ENCODE measurements around the gene STK39.

Gene STK39

GRCh38 chr2:168158586-168158985 is 88.8 kb downstream of the STK39 start:
- no peak for DNase-seq (ENCODE audit: low read depth)

GRCh38 chr2:168157926-168158325 is 89.5 kb downstream of the STK39 start:
- DNase-seq (ENCODE audit: low read depth): peak; percentile 90

GRCh38 chr2:168157070-168157469 is 90.3 kb downstream of the STK39 start:
- no peak for DNase-seq (ENCODE audit: low read depth)

GRCh38 chr2:168156661-168157060 is 90.7 kb downstream of the STK39 start:
- DNase-seq (ENCODE audit: low read depth): peak; percentile 21

- no peak for DNase-seq (ENCODE audit: low read depth)
These were observed 91.7 kb downstream of the STK39 start for GRCh38 chr2:168155680-168156079.

- DNase-seq (ENCODE audit: low read depth): peak; percentile 32
These were observed 92.3 kb downstream of the STK39 start for GRCh38 chr2:168155046-168155445.

- peak; percentile 61 for DNase-seq (ENCODE audit: low read depth)
These were observed 94.4 kb downstream of the STK39 start for GRCh38 chr2:168152902-168153530.

GRCh38 chr2:168149986-168150385 is 97.4 kb downstream of the STK39 start:
- DNase-seq (ENCODE audit: low read depth): no peak

- peak; percentile 32 for DNase-seq (ENCODE audit: low read depth)
These were observed 98.0 kb downstream of the STK39 start for GRCh38 chr2:168149150-168149974.

- DNase-seq (ENCODE audit: low read depth): no peak
These were observed 99.3 kb downstream of the STK39 start for GRCh38 chr2:168147830-168148794.

GRCh38 chr2:168146892-168147810 is 100.2 kb downstream of the STK39 start:
- DNase-seq (ENCODE audit: low read depth): peak; percentile 80

- DNase-seq (ENCODE audit: low read depth): no peak
These were observed 101.7 kb downstream of the STK39 start for GRCh38 chr2:168145426-168146310.

GRCh38 chr2:168145011-168145410 is 102.4 kb downstream of the STK39 start:
- no peak for DNase-seq (ENCODE audit: low read depth)

- DNase-seq (ENCODE audit: low read depth): no peak
These were observed 103.6 kb downstream of the STK39 start for GRCh38 chr2:168143813-168144212.

GRCh38 chr2:168140892-168141291 is 106.5 kb downstream of the STK39 start:
- no peak for DNase-seq (ENCODE audit: low read depth)

- DNase-seq (ENCODE audit: low read depth): peak; percentile 25
These were observed 107.5 kb downstream of the STK39 start for GRCh38 chr2:168139852-168140251.

- no peak for DNase-seq (ENCODE audit: low read depth)
These were observed 108.5 kb downstream of the STK39 start for GRCh38 chr2:168138901-168139300.

GRCh38 chr2:168138374-168138773 is 109.0 kb downstream of the STK39 start:
- DNase-seq (ENCODE audit: low read depth): peak; percentile 27

- DNase-seq (ENCODE audit: low read depth): no peak
These were observed 109.8 kb downstream of the STK39 start for GRCh38 chr2:168137510-168138180.
